Skin epidermis (tissue), 12 donors: ENCODE measurements around the gene IWS1.
"Not testable (repeated sequence)": the region's sequence is repeated elsewhere in the genome, so short reads cannot be mapped to it uniquely, and the experiment has no call there.

Source experiments
- H3K27ac ChIP-seq, 21 experiments: fragments of 200-600 bp; sonication (generic) in 11 of 21; one replicate each; pipeline ENCODE4 v1.5.0; 2020; ENCODE audit warnings: mild to moderate bottlenecking in 3 of 21, inconsistent platforms in 2 of 21, moderate library complexity in 2 of 21
- H3K4me3 ChIP-seq, 7 experiments: fragments of 200-600 bp; sonication (generic) in 2 of 7; one replicate each; pipeline ENCODE4 v1.5.0; 2020; ENCODE audit warnings: inconsistent platforms in 2 of 7, mild to moderate bottlenecking in 2 of 7, moderate library complexity in 1 of 7

The IWS1 gene

DNA sequence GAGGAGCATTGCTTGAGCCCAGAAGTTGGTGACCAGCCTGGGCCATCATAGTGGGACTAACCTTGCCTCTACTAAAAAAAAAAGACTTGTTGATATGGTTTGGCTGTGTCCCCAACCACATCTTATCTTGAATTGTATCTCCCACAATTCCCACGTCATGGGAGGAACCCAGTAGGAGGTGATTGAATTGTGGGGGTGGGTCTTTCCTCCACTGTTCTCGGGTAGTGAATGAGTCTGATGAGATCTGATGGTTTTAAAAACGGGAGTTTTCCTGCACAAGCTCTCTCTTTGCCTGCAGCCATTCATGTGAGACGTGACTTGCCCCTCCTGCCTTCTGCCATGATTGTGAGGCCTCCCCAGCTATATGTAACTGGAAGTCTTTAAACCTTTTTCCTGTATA lies 61.0 kb downstream of the IWS1 start:
- no peak overlapping the region for H3K4me3 ChIP-seq
- H3K27ac ChIP-seq, result peak overlapping the region in 2 of 21 experiments; percentile 2 to 52

DNA sequence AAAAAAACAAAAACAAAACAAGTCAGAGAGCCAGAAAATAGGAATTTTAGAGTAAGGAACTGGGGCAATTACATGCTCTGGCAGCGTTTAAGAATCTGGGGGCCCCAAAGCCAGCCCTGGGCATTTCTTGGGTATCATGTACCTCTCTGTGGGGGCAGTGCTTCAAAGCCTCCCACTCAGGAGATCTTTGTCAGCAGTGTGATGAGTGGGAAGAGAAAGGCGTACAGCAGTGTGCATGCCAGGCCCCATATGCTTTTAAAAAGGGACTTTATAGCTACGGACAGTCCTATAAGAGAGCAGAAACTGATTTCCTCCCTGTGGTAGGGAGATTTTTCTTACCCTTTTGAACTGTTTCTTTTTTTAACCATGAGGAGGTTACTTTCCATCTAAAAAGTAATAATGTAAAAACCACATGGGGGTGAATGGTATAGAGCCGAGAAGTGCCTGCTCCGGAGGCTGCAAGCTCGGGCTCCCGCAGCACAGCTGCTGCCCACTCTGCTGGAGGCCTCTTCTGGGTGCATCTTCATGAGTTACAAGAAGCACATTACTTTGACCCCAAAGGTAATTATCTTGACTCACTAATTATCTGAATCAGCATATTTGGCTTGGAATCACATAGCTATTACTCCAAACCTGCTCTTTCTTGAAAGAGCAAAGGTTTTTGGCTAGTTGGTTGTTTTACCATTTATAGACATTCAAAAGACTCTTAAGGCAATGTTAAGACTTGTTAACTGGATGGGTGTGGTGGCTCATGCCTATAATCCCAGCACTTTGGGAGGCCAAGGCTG lies 61.6 kb downstream of the IWS1 start:
- Histone ChIP-seq H3K27ac (peak overlapping the region in 2 of 21 experiments; percentile 33 to 52), H3K4me3 (no peak overlapping the region)

DNA sequence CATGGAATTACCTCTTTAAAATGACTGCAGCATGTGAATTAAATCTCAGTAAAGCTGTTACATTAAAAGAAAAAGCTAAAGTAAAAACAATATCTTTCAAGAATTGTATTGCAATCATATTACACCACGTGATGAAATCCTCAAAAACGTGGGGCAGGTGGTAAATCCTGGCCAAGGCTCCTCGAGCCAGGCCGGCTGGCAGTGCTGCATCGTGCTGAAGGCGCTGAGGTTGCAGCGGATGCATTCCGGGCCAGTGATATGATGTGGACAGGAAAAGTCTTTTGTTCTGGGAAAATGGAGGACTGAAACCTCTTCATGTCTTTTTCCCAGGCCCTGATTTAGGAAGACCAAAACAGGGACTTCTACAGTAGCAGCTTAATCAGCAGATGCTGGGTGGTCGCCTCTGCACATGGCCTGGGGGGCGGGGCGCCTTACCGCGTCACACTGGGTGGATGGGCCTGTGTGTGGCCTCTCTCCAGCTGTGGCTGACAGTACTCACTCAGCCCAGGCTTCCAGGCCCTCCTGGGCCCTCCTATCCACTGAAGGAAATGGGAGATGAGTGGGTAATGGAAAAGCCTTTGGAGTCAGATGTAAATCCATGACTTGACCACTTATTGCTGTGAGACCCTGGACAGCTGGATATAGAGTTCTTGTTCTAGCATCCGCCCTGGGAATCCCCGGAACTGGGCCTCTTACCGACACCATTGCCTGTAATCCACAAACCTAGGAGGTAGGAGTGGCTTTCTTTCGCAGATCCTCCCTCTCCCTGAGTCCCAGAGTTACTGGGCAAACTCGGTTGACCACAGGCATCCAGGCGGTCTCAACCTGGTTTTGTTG lies 62.9 kb downstream of the IWS1 start:
- Histone ChIP-seq H3K27ac (peak overlapping the region in 3 of 21 experiments; percentile 30 to 52 (median 49)), H3K4me3 (no peak overlapping the region)

DNA sequence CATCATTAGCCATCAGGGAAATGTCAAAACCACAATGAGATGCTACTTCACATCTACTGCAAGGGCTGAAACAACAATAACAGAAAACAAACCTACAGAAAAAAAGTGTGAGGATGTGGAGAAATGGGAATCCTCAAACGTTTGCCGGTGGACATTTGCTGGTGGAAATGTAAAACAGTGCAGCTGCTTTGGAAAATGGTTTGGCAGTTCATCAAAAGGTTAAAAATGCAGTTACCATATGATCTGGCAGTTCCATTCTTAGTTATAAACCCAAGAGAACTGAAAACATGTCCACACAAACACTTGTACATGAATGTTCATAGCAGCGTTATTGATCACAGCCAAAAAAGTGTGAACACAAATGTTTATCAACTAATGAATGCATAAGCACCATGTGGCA lies 63.8 kb downstream of the IWS1 start:
- no peak overlapping the region for H3K27ac ChIP-seq
- H3K4me3 ChIP-seq, result no peak overlapping the region

DNA sequence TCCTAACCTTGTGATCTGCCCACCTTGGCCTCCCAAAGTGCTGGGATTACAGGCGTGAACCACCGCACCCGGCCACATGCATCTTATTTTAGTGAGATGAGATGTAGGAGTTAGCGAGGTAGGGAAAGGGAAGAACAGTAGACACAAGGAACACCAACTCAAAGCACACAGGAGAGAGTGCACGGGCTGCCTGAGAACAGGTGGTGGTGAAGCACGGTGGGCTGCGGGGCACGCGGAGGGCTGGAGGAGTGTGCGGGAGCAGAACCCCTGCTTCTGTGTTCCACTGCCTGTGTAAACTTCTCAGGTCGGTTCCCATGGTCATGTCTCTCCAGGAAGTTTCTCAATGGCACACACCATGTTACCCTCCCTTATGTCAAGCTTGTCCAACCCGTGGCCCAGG lies 69.3 kb downstream of the IWS1 start:
- no peak overlapping the region for H3K27ac ChIP-seq
- H3K4me3 ChIP-seq, result no peak overlapping the region

DNA sequence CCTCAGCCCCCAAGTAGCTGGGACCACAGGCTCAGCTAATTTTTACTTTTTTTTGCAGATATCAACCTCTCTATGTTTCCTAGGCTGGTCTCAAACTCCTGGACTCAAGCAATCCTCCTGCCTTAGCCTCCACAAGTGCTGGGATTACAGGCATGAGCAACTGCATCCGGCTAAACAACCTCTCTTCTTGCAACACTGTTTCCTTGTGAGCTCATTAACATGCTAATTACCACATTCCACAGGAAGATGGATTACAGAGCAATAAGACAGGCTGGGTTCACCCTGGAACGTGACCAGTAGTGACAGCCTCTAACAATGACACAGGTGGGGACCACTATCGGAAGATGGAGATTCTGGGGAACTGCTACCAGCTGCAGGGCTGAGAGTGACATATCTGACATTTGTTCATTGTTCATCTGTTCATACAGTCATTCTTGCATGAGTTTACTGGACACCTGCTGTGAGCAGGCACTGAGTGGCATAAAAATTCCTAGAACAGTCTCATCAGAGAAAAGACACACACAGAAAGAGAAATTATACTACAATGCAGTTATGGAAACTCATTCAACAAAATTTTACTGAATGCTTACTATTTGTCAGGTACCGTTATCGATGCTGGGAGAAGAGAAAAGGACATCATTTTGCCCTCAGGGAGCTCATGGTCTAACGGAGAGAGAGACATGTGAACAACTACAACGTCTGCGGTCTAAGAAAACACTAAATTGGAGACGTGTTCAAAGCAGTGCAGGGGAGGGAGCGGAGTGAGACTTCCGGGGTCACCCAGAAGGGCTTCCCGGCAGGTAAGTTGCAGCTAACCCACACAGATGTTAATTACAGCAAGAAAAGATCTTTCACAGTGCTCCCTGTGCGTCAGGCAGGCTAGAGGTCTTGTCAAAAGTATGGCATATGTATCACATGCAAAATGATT lies 70.5 kb downstream of the IWS1 start:
- Histone ChIP-seq H3K4me3 (no peak overlapping the region), H3K27ac (no peak overlapping the region)

DNA sequence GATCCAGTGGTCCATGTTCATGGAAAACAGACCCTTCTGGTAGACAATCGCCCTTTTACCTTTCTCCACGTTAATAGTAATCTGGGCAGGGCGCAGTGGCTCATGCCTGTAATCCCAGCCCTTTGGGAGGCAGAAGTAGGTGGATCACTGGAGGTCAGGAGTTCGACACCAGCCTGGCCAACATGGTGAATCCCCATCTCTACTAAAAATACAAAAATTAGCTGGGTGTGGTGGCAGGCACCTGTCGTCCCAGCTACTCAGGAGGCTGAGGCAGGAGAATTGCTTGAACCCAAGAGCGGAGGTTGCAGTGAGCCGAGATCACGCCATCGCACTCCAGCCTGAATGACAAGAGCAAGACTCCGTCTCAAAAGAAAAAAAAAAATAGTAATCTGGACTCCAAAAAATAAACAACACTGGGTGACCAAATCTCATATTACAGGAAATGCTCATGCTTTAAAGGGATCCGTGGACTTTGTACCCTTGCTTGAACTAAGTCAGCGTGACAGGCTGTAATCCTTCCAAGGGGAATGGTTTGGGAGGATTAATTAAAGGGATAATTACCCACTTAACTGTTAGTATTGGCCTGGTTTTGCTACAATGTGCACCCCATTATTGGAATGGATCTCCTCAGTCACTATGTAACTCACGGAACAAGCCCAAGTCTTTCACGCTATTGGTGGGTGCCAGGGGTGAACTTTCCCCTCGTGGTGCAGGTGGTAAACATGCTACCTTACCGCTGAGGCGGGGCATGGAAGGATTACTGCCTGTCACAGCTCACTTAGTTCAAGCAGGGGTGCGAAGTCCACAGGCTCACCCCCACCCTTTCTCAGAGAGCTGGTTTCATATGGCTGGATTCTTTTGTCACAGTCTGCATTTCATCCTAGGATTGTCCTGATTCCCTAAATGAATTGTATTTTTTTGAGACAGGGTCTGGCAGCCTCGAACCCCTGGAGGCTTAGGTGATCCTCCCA lies 71.4 kb downstream of the IWS1 start:
- Histone ChIP-seq H3K4me3 (no peak overlapping the region), H3K27ac (no peak overlapping the region)

DNA sequence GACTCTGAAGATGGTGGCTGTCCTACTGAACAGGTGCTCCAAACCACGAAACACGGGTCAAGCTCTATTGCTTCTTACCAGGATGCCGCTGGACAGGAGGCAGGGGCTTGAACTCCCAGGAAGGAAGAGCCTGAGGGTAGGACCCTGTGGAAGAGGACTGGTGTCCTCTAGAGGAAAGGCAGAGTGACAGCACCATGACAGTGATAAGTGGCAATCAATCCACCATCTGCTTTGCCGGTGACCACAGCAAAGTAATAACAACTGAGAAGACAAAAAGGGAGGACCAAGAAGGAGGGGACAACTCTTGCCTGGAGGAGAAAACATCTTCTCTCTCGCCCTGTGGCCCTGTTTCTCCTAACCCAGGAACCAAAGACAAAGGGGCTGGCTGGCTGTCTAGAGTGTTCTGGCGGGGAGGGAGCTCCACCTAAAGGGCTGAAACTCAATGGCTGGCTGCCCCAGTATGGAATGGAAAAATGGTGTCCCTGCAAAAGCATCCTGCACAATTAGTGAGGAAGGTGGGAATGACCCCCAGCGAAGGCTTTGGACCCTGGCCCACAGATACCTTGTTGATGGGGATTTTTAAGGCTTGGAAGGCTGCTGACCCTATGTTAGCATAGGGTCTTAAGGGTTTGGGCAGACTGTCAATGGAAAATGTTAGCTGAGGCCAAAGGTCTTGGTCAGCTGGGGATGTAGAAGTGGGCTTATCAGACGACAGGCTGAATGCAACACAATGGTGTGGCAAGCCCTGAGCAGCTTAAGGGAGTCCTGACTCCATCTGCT lies 72.7 kb downstream of the IWS1 start:
- no peak overlapping the region for H3K4me3 ChIP-seq
- no peak overlapping the region for H3K27ac ChIP-seq

DNA sequence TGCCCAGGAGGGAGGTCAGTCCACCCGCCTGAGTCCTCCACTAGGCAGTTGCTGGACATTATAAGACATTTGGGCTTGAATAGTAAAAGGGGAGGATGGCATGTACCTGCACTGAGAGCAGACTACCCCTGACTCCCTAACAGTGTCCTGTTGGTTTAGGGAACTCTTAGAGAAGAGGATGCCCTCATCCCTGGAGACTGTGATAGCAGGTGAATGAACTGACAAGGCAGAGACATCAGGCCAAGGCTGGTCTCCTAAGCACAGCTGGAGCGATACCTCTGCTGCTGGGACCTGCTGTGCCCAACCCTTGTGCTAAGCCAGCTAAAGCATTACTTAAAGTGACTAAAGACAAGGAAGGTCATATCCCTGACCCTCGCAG lies 73.3 kb downstream of the IWS1 start:
- H3K4me3 ChIP-seq, result no peak overlapping the region
- H3K27ac ChIP-seq, result no peak overlapping the region

DNA sequence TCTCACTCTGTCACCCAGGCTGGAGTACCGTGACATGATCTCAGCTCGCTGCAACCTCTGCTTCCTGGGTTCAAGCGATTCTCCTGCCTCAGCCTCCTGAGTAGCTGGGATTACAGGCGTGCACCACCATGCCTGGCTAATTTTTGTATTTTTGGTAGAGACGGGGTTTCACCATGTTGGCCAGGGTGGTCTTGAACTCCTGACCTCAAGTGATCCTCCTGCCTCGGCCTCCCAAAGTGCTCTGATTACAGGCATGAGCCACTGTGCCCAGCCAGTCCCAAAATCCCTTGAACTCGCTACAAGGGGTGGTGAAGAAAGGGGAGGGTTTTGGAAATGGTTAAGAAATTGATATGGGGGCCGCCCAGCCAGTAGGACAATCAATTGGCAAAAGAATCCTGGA lies 73.9 kb downstream of the IWS1 start:
- not testable (repeated sequence) for H3K27ac ChIP-seq, H3K4me3 ChIP-seq

DNA sequence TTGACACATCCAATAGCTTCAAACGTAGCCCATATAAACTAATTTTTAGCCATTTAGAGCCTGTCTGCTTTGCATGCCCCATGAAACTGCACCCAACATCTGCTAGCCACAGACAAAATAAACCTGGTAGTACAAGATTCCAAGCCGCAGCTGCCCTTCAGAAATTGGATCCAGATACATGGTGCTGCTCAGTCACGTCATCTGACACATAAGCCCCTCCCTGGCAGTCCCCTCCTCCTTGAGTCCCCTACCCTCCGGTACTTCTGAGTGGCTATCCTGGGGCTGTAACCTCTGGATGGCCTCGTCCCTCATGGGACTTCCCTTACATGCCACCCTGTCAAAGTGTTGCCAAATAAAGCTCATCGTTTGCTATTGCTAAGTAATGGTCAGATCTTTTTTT lies 74.3 kb downstream of the IWS1 start:
- no peak overlapping the region for H3K27ac ChIP-seq
- H3K4me3 ChIP-seq, result no peak overlapping the region

DNA sequence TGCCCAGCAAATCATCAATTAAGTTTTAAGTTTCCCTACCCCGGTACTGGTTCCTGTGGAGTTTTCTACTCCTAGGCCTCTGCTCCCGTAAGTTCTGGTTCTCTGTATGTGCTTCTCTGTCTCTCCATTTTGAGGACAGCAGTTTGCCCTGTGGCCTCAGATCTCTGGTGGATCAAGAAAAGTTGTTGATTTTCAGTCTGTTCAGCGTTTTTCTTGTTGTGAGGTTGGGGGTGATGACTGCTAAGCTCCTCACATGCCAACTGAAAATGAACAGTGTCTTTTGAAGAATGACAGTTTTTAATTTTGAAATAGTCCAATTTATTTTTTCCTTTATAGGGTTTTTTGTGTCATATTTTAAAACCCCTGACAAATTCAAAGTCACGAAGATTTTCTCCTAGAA lies 76.4 kb downstream of the IWS1 start:
- no peak overlapping the region for H3K27ac ChIP-seq
- no peak overlapping the region for H3K4me3 ChIP-seq

DNA sequence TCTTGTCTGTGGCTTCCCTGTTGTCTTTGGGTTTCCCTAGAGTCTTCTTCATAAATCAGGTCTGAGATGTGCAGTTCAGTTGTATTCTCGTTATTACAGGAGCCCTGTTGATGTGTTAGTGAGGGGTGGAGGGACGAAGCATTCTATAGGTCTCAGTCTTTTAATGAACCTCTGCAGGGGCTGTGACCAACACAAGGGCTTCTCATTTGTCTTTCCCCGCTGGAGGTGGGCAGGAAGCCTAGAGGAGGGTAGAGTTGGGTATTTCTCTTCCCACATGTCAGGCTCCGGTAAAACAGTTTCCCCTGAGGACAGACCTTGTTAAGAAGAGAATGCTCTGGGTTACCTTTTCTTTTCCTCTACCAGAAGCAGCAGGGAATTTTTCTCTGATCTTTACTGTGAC lies 76.9 kb downstream of the IWS1 start:
- H3K4me3 ChIP-seq, result no peak overlapping the region
- H3K27ac ChIP-seq, result no peak overlapping the region

DNA sequence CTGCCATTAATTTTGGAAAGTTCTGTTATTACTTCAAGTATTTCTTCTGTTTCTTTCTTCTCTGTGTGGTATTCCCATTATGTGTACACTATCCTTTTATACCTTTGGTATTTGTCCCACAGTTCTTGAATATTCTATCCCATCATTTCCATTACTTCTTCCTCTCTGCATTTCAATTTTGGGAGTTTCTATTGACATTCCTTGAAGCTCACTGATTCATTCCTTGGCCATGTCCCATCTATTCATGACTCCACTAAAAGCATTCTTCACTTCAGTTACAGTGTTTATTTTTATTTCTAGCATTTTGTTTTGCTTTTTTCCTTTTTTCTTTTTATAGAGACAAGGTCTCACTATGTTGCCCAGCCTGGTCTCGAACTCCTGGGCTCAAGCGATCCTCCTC lies 77.8 kb downstream of the IWS1 start:
- H3K4me3 ChIP-seq, result no peak overlapping the region
- no peak overlapping the region for H3K27ac ChIP-seq

DNA sequence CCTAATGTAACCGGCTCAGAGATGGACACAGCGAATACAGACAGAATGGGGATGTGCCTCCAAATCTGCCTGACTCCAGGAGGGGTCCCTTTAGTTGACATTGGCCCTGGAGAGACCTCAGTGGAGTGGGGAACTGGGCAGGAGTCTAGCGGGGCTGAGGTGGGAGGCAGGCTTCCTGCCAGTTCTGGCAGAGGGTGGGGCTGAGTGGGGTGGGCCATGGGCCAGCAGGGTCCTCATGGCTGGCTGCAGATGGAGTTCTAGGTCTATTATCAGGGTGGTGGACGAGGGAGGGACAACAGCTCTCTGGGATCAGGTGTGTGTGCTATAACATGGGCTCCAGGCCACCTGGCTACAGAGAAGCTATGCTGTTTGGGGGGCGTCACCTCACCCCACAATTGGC lies 86.9 kb downstream of the IWS1 start:
- Histone ChIP-seq H3K27ac (no peak overlapping the region), H3K4me3 (no peak overlapping the region)

DNA sequence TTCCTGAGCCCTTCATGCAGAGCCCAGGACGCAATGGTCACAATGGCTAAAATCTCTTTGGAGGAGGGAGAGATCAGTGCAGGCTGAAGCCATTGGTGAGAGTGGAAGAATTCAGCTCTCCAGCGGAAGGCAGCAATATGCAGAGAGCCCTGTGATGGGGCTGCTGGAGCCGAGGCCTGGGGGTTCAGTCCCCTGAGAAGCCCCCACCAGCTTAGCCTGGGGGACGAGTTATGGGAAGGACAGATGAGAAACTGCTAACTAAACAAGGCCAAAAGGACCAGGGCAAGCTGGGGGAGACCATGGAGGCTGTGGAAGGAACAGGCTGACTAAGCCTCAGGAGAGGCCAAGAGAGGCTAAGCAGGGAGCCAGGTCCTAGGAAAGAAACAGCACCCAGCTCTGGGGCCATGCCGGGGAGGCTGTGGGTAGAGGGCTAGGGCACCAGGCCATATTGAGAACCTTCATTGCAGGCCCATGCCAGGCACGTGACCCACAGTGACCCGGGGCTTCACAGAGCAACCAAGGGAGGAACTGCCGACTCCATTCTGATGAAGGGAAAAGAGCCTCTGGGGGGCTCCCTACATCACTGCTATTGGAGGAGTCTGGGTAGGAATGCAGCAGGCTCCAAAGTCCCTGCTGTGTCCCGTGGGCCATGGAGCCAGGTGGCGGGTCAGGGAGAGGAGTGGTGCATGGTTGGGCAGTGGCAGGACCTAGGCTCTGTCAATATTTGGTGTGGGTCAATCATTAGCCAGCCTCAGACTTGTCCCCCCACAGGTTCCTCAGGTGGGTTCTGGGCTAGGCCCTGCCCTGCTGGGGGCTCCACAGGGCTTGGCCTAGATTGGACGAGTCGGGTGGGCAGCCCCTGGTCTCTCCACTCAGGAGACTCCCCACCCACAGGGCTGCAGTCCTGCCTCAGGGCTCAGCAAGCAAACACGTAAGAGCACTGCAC lies 88.2 kb downstream of the IWS1 start:
- Histone ChIP-seq H3K4me3 (no peak overlapping the region), H3K27ac (no peak overlapping the region)

DNA sequence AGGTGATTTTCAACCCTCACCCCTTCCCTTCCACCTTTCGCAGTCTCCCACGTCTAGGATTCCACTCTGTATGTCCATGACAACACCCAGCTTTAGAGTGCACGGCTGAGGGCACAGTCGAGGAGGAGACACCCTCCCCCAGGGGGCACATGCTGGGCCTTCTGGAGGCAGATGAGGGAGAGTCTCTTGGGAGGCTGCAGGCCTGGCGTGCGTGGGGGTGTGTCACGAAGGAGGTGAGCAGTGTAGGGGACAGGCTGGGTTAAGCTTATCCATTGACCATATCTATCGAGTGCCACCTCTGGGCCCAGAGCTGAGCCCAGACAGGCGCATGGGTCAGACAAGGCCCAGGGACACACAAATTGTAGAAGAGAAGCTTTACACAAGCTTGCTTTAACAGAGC lies 89.2 kb downstream of the IWS1 start:
- Histone ChIP-seq H3K27ac (no peak overlapping the region), H3K4me3 (no peak overlapping the region)
